Tibial artery (tissue), 4 donors: ENCODE results near the gene FAM50B.

Experiments used
- DNase-seq, 2 donors: peaks; one replicate each; pipeline ENCODE4 v3.0.0-alpha.2; 2019
- H3K27ac ChIP-seq, 2 donors: fragments of 200-600 bp; sonication (generic) in 1 of 2; 1 replicate in 1 of 2; 2 replicates in 1 of 2; pipeline ENCODE4 v1.5.1; 2018 to 2019; ENCODE audit warnings: mild to moderate bottlenecking in 1 of 2
- H3K27me3 ChIP-seq, 2 donors: fragments of 200-600 bp; sonication (generic) in 1 of 2; one replicate each; pipeline versions ENCODE4 v1.5.1 to v1.6.0; 2016 to 2019
- H3K36me3 ChIP-seq, 3 donors: fragments of 200-600 bp; sonication (generic) in 2 of 3; one replicate each; pipeline ENCODE4 v1.5.1; 2016 to 2019; ENCODE audit warnings: mild to moderate bottlenecking in 2 of 3
- H3K4me1 ChIP-seq, 4 donors: fragments of 200-600 bp; sonication (generic) in 2 of 4; 1 replicate in 3 of 4; 2 replicates in 1 of 4; pipeline ENCODE4 v1.5.1; 2016 to 2019
- H3K4me3 ChIP-seq, 2 donors: fragments of 200-600 bp; sonication (generic) in 1 of 2; 1 replicate in 1 of 2; 2 replicates in 1 of 2; pipeline ENCODE4 v1.5.1; 2018 to 2019; ENCODE audit warnings: mild to moderate bottlenecking in 2 of 2
- H3K9me3 ChIP-seq, 3 donors: fragments of 200-600 bp; sonication (generic) in 1 of 3; one replicate each; pipeline ENCODE4 v1.5.1; 2016 to 2019
- CTCF ChIP-seq, 2 experiments: fragments of 200-600 bp in 1 of 2; fragments of 450-650 bp in 1 of 2; IDR thresholded peaks; one replicate each; pipeline ENCODE4 v1.5.1; 2017 to 2019; ENCODE audit warnings: antibody characterized with exemption in 2 of 2, mild to moderate bottlenecking in 1 of 2, moderate library complexity in 1 of 2
- intact Hi-C: fragments of 100-400 bp; cut with DNase I; formaldehyde crosslinking; loops from one replicate; pipeline ENCODE4 v1.15.0; 2023; ENCODE audit warnings: low total_unique reads

Gene FAM50B

GRCh38 chr6:3882866-3883265 lies 33.7 kb downstream of the FAM50B start:
- peak in 1 of 2 donors; percentile 66 for DNase-seq
- H3K36me3 ChIP-seq, result no peaks in the 10 kb centered on the region
- peak overlapping the region; percentile 49 to 52 for H3K27ac ChIP-seq
- no peaks in the 10 kb centered on the region for H3K27me3 ChIP-seq
- peaks cover 0 to 30% (median 14%) of the 10 kb centered on the region in 4 donors for H3K4me1 ChIP-seq
- no peak for TF ChIP-seq CTCF (IDR thresholded peaks at IDR 0.05)
- no peak overlapping the region for H3K4me3 ChIP-seq
- H3K9me3 ChIP-seq, result no peaks in the 10 kb centered on the region
- intact Hi-C loops, result loop anchor here (10.0 kb wide), 1 partner anchor 608 kb away; no protein-coding TSS in a partner anchor

- H3K27me3 ChIP-seq, result no peaks in the 10 kb centered on the region
- peak overlapping the region; percentile 49 to 52 for H3K27ac ChIP-seq
- intact Hi-C loops, result loop anchor here (10.0 kb wide), 1 partner anchor 609 kb away; no protein-coding TSS in a partner anchor
- no peak for DNase-seq
- peaks cover 0 to 43% (median 15%) of the 10 kb centered on the region in 4 donors for H3K4me1 ChIP-seq
- H3K9me3 ChIP-seq, result no peaks in the 10 kb centered on the region
- no peak for TF ChIP-seq CTCF (IDR thresholded peaks at IDR 0.05)
- no peak overlapping the region for H3K4me3 ChIP-seq
- H3K36me3 ChIP-seq, result no peaks in the 10 kb centered on the region
Observed at GRCh38 chr6:3884007-3884745, 35.0 kb downstream of the FAM50B start.

GRCh38 chr6:3885262-3886036 lies 36.3 kb downstream of the FAM50B start:
- H3K4me1 ChIP-seq, result peaks cover 0 to 43% (median 15%) of the 10 kb centered on the region in 4 donors
- H3K27me3 ChIP-seq, result no peaks in the 10 kb centered on the region
- no peaks in the 10 kb centered on the region for H3K9me3 ChIP-seq
- intact Hi-C loops, result loop anchor here (10.0 kb wide), 1 partner anchor 611 kb away; no protein-coding TSS in a partner anchor
- TF ChIP-seq CTCF (IDR thresholded peaks at IDR 0.05), result no peak
- no peaks in the 10 kb centered on the region for H3K36me3 ChIP-seq
- no peak overlapping the region for H3K4me3 ChIP-seq
- H3K27ac ChIP-seq, result no peak overlapping the region
- DNase-seq, result no peak

GRCh38 chr6:3887150-3887700 lies 38.1 kb downstream of the FAM50B start:
- H3K36me3 ChIP-seq, result no peaks in the 10 kb centered on the region
- DNase-seq, result peak in 1 of 2 donors; percentile 53
- peak; percentile 50 to 52 for TF ChIP-seq CTCF (IDR thresholded peaks at IDR 0.05)
- H3K27ac ChIP-seq, result peak overlapping the region in 1 of 2 donors; percentile 52
- H3K4me3 ChIP-seq, result no peak overlapping the region
- intact Hi-C loops, result loop anchor here (10.0 kb wide), 1 partner anchor 612 kb away; no protein-coding TSS in a partner anchor
- H3K4me1 ChIP-seq, result peaks cover 0 to 58% (median 18%) of the 10 kb centered on the region in 4 donors
- no peaks in the 10 kb centered on the region for H3K9me3 ChIP-seq
- H3K27me3 ChIP-seq, result no peaks in the 10 kb centered on the region

- no peaks in the 10 kb centered on the region for H3K9me3 ChIP-seq
- no peaks in the 10 kb centered on the region for H3K27me3 ChIP-seq
- no peak overlapping the region for H3K4me3 ChIP-seq
- peaks cover 0 to 56% (median 16%) of the 10 kb centered on the region in 4 donors for H3K4me1 ChIP-seq
- H3K27ac ChIP-seq, result peak overlapping the region; percentile 14 to 52
- DNase-seq, result peak; percentile 59 to 74
- H3K36me3 ChIP-seq, result no peaks in the 10 kb centered on the region
- intact Hi-C loops, result loop anchor here (10.0 kb wide), 1 partner anchor 614 kb away; no protein-coding TSS in a partner anchor
- no peak for TF ChIP-seq CTCF (IDR thresholded peaks at IDR 0.05)
Observed at GRCh38 chr6:3888153-3888957, 39.2 kb downstream of the FAM50B start.
